HG03521 (cell line): ENCODE measurements around the gene NHSL2.
"Not testable (repeated sequence)": the region's sequence is repeated elsewhere in the genome, so short reads cannot be mapped to it uniquely, and the experiment has no call there.

ENCODE experiments used
- ATAC-seq: cut with Tn5 transposase; IDR thresholded peaks from one replicate; pipeline ENCODE4 v1.9.1; 2021; ENCODE audit warnings: mild to moderate bottlenecking, moderate library complexity; ENCODE audit not compliant: unreplicated experiment

Gene NHSL2

GRCh38 chrX:72038868-72039267, 128.2 kb downstream of the NHSL2 start:
- ATAC-seq = no peak

- ATAC-seq = no peak
These were observed 129.9 kb downstream of the NHSL2 start for GRCh38 chrX:72040506-72040905.

- ATAC-seq = no peak
These were observed 130.5 kb downstream of the NHSL2 start for GRCh38 chrX:72041176-72041575.

GRCh38 chrX:72041871-72042851, 131.5 kb downstream of the NHSL2 start:
- no peak for ATAC-seq

GRCh38 chrX:72042852-72043248, 132.2 kb downstream of the NHSL2 start:
- no peak for ATAC-seq

GRCh38 chrX:72043636-72044035, 133.0 kb downstream of the NHSL2 start:
- ATAC-seq = no peak

GRCh38 chrX:72045141-72045540, 134.5 kb downstream of the NHSL2 start:
- ATAC-seq = no peak

GRCh38 chrX:72045552-72046277, 135.1 kb downstream of the NHSL2 start:
- ATAC-seq = no peak

- ATAC-seq = no peak
These were observed 135.8 kb downstream of the NHSL2 start for GRCh38 chrX:72046447-72046846.

- ATAC-seq = no peak
These were observed 138.1 kb downstream of the NHSL2 start for GRCh38 chrX:72048510-72049455.

- ATAC-seq = no peak
These were observed 139.4 kb downstream of the NHSL2 start for GRCh38 chrX:72050011-72050410.

GRCh38 chrX:72051589-72051988, 140.9 kb downstream of the NHSL2 start:
- ATAC-seq = no peak

- no peak for ATAC-seq
These were observed 141.9 kb downstream of the NHSL2 start for GRCh38 chrX:72052415-72053090.

- ATAC-seq = no peak
These were observed 142.9 kb downstream of the NHSL2 start for GRCh38 chrX:72053508-72053907.

GRCh38 chrX:72054779-72055489, 144.3 kb downstream of the NHSL2 start:
- no peak for ATAC-seq

GRCh38 chrX:72057331-72057730, 146.7 kb downstream of the NHSL2 start:
- no peak for ATAC-seq

GRCh38 chrX:72057849-72058248, 147.2 kb downstream of the NHSL2 start:
- no peak for ATAC-seq

- ATAC-seq = not testable (repeated sequence)
These were observed 147.7 kb downstream of the NHSL2 start for GRCh38 chrX:72058346-72058745.

GRCh38 chrX:72060196-72060920, 149.7 kb downstream of the NHSL2 start:
- no peak for ATAC-seq
